Subcutaneous adipose tissue (tissue), 4 donors: Measurements from ENCODE around the gene G0S2. TPM values are rescaled to one million over a fixed set of nuclear protein-coding genes. Genes with fewer than 3 reads are reported as not detected.

ENCODE experiments used
- total RNA-seq, 4 donors: library from RNA; depleted of rRNA; stranded (reverse); fragments of >200 nt; gene quantifications; one replicate each; pipeline ENCODE4 v1.1.0, GENCODE V29; 2016
- TF ChIP-seq, protein P1 (sequence below): fragments of 450-650 bp; IDR thresholded peaks from one replicate; pipeline ENCODE4 v1.5.1; 2016; ENCODE audit warnings: low read depth, mild to moderate bottlenecking, control low read depth, antibody characterized with exemption, moderate library complexity

G0S2 gene
- total RNA-seq, 4 donors from 2014 or later = 926 to 3,115 (median 1,789) TPM

DNA sequence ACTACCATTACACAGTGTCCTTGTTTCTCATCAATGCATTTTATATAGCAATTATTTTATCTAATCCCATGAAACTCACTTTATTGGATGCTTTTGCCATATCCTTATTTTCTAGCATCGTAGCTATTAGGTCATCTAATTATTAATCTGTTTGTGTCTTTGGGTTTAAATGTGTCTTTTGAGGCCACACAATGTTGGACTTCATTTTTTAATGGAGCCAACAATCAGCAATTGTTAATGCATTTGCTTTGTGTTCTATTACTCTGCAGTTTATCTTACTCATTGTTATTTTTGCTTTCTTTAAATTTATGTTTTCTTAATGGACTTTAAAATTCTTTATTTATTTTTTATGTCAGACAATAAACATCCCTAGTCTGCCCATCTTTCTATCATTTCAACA lies 27.6 kb downstream of the G0S2 start:
- TF ChIP-seq, protein P1, sequence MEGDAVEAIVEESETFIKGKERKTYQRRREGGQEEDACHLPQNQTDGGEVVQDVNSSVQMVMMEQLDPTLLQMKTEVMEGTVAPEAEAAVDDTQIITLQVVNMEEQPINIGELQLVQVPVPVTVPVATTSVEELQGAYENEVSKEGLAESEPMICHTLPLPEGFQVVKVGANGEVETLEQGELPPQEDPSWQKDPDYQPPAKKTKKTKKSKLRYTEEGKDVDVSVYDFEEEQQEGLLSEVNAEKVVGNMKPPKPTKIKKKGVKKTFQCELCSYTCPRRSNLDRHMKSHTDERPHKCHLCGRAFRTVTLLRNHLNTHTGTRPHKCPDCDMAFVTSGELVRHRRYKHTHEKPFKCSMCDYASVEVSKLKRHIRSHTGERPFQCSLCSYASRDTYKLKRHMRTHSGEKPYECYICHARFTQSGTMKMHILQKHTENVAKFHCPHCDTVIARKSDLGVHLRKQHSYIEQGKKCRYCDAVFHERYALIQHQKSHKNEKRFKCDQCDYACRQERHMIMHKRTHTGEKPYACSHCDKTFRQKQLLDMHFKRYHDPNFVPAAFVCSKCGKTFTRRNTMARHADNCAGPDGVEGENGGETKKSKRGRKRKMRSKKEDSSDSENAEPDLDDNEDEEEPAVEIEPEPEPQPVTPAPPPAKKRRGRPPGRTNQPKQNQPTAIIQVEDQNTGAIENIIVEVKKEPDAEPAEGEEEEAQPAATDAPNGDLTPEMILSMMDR = no peak

DNA sequence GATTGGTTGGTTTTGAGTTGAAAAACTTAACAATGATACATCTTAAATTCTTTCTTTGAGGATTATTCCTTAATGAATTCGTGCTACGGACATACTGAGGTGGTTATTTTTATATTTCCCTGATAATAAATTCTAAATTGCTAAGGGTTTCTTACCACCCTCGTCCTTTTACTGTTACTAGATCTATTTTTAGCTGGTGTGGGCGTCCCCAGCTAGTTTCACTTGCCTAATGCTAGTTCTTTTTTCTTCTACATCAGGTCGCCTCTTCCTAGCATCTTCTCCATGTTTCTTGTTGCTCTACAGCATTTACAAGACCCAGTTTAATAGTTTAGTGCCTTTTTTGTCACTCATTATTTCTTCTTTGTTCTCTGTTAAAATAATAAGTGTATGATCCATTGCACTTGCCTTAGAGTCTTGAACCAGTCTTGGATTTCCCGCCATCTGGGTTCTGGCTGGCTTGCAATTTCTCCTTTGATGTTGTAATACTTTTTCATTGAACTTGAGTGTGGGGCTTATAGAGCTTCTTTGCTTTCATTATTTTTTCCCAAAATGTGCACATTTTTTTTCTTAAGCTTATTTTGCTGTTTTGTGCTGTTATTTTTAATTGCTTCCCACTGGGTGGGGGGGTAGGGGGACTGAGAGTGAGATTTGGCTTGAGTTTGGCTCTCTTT lies 28.8 kb downstream of the G0S2 start:
- TF ChIP-seq, protein P1 = no peak

DNA sequence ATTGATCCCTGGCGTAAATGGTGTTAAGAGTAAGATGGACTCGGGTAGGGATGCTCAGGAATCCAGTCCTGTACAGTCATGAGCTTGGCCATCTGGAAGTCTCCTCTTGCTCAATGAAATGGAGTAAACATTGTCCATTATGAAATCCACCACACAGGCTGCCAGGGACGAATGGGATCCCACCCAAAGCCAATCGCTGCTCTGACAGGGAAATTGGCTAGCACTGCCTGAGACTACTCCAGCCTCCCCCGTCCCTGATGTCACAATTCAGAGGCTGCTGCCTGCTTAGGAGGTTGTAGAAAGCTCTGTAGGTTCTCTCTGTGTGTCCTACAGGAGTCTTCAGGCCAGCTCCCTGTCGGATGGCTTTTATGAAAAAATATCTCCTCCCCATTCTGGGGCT lies 29.4 kb downstream of the G0S2 start, which contains the start of gene HSD11B1:
Gene HSD11B1, plus strand, starts transcription at position 263 of the 400 bp plus-strand sequence. Its CDS starts 97 bp downstream, at position 360.
- TF ChIP-seq, protein P1 = no peak

DNA sequence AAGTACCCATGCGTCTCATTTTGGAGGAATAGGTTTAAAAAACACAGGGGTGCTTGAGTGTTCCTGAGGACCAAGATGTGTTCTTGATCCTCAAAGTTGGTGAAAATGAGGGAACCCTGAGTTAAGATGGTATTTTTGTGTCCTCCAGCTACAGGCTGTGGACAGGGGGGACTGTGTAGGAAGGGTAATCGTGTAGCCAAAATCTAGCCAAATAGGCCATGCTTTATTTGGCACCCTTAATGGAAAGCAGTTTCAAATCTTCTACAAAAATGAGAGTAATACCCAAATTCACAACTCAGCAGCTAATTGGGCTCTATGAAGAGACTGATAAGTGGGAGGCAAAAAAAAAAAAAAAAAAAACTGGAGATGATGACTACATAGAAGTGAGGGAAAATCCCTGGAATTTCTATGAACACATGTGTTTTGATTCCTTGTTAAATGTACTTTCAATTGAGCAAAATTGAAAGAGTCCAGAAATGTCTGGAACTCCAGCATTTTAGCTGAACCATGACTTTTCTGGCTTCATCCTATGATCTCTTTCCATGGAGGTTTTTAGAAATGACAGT lies 29.9 kb downstream of the G0S2 start:
- TF ChIP-seq, protein P1 = no peak

DNA sequence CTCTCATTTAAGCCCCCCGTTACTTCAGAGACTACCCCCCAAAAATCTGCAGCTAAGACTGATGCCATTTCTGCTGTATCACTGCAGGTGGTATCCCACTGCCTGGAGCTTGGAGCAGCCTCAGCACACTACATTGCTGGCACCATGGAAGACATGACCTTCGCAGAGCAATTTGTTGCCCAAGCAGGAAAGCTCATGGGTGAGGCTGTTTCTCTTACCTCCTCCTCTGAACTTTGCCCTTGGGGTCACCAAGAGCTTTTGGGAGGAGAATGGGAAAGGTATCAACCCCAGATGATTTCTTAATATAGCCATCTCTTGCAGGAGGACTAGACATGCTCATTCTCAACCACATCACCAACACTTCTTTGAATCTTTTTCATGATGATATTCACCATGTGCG lies 31.4 kb downstream of the G0S2 start:
- TF ChIP-seq, protein P1 = no peak

DNA sequence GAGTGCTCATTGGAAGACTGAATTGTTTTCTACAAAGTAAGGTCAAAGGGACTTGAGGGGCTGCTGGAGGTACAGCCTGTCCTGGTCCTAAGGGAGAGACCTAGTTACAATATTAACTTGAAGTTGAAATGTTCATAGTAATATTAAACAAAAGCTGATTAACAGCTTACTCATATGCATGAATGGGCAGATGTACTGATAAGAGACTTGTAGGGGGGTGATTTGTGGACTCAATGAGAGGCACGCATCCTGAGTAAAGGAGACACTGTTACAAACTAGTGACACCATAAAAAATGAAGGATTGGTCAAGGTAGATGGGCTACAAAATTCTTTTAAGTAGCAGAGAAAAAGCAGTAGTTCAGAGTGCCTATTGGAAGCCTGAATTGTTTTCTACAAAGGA lies 32.1 kb downstream of the G0S2 start:
- TF ChIP-seq, protein P1 = no peak

DNA sequence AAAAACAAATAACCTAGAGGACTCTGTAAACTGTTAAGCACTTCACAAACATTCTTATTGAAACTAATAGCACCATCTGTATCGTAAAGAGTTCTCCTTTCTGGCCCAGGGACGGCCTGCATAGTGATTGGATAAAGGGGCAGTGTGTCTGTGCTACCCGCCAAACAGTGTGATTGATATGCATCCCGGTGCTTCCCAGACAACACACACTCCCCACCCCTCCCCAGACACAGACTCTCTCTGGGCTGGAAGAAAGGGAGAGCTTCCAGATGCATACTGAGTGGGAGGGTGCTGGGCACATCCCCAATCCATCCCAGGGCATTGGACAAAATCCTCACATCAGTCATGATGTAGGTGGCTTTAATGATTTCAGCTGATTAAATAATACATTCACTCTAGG lies 33.1 kb downstream of the G0S2 start:
- TF ChIP-seq, protein P1 = no peak
